ENCODE measurements around the gene ARHGAP42.

DNA sequence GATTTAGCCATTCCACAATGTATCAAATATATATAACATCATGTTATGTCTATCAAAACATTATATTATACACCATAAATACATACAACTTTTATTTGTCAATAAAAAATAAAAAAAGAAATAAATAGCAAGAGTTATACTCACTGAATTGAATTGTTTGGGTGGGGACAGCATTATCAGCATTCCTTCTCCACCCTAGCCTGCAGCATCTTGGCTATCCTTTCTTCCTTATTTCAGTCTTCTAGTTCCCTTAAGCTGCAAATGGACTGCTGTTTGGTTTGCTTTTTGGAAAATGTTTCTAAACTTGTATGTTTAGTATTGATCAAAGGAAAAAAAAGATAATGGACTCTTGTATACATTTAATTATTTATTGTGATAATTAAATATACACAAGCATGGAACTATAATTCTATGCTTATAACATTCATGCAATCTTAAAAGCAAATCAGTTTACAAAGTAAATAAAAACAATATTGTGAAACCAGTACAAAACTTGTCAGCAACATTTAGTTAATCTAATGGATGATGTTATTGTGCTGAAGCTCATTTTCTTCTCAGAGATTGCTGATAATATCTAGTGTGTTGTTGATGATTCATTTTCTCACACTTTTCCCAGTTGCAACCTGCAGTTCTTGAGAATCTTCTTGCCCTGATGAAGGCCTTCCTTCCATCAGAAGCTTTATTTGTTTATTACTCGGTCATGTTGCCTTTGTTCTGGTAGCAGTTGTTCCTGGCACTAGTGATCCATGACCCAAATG lies 5.0 kb downstream of the ARHGAP42 start:
- TF ChIP-seq, protein P1, sequence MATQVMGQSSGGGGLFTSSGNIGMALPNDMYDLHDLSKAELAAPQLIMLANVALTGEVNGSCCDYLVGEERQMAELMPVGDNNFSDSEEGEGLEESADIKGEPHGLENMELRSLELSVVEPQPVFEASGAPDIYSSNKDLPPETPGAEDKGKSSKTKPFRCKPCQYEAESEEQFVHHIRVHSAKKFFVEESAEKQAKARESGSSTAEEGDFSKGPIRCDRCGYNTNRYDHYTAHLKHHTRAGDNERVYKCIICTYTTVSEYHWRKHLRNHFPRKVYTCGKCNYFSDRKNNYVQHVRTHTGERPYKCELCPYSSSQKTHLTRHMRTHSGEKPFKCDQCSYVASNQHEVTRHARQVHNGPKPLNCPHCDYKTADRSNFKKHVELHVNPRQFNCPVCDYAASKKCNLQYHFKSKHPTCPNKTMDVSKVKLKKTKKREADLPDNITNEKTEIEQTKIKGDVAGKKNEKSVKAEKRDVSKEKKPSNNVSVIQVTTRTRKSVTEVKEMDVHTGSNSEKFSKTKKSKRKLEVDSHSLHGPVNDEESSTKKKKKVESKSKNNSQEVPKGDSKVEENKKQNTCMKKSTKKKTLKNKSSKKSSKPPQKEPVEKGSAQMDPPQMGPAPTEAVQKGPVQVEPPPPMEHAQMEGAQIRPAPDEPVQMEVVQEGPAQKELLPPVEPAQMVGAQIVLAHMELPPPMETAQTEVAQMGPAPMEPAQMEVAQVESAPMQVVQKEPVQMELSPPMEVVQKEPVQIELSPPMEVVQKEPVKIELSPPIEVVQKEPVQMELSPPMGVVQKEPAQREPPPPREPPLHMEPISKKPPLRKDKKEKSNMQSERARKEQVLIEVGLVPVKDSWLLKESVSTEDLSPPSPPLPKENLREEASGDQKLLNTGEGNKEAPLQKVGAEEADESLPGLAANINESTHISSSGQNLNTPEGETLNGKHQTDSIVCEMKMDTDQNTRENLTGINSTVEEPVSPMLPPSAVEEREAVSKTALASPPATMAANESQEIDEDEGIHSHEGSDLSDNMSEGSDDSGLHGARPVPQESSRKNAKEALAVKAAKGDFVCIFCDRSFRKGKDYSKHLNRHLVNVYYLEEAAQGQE (IDR thresholded peaks at IDR 0.05; ENCODE audit: insufficient replicate concordance, low read depth), result no peak
- TF ChIP-seq, protein P2, sequence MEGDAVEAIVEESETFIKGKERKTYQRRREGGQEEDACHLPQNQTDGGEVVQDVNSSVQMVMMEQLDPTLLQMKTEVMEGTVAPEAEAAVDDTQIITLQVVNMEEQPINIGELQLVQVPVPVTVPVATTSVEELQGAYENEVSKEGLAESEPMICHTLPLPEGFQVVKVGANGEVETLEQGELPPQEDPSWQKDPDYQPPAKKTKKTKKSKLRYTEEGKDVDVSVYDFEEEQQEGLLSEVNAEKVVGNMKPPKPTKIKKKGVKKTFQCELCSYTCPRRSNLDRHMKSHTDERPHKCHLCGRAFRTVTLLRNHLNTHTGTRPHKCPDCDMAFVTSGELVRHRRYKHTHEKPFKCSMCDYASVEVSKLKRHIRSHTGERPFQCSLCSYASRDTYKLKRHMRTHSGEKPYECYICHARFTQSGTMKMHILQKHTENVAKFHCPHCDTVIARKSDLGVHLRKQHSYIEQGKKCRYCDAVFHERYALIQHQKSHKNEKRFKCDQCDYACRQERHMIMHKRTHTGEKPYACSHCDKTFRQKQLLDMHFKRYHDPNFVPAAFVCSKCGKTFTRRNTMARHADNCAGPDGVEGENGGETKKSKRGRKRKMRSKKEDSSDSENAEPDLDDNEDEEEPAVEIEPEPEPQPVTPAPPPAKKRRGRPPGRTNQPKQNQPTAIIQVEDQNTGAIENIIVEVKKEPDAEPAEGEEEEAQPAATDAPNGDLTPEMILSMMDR (IDR thresholded peaks at IDR 0.05; ENCODE audit: insufficient read depth, low read length), result no peak
- no peak for TF ChIP-seq SPI1 (IDR thresholded peaks at IDR 0.05; ENCODE audit: borderline replicate concordance, low read depth)

Data from HL-60 (cell line).